ENCODE results near the gene TRPC4AP.
"Not testable (repeated sequence)": the region's sequence is repeated elsewhere in the genome, so short reads cannot be mapped to it uniquely, and the experiment has no call there.

Gene TRPC4AP

DNA sequence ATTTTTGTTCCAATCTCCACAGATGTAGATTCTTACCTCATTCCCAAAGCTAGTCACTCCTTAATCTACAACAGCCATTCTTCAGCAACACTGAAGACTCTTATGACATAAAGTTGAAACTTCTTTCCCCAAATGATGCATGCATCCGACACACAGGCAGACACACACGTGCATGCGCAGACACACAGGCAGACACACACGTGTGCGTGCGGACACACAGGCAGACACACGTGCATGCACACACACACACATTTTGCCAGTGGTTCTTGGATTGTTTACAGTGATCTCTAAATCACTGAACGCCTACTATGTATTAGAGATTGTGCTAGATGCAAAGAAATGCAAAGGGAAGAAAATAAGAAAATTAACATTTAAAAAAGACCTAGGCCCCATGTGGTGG is 9.0 kb upstream of the TRPC4AP start:
- Histone ChIP-seq H3K36me3 (ENCODE audit: insufficient read depth, low read length) (no peaks in the 10 kb centered on the region), H3K27me3 (ENCODE audit: control insufficient read depth, insufficient read depth, low read length) (no peaks in the 10 kb centered on the region), H3K4me3 (ENCODE audit: low read length) (no peak overlapping the region), H3K9ac (ENCODE audit: low read depth, low read length) (no peak overlapping the region), H3K4me2 (ENCODE audit: low read length) (no peak overlapping the region), H3K9me3 (replicated peaks; ENCODE audit: low read length) (no peaks in the 10 kb centered on the region), H3K4me1 (ENCODE audit: control insufficient read depth, insufficient read depth, low read length) (peaks cover 11% of the 10 kb centered on the region)

DNA sequence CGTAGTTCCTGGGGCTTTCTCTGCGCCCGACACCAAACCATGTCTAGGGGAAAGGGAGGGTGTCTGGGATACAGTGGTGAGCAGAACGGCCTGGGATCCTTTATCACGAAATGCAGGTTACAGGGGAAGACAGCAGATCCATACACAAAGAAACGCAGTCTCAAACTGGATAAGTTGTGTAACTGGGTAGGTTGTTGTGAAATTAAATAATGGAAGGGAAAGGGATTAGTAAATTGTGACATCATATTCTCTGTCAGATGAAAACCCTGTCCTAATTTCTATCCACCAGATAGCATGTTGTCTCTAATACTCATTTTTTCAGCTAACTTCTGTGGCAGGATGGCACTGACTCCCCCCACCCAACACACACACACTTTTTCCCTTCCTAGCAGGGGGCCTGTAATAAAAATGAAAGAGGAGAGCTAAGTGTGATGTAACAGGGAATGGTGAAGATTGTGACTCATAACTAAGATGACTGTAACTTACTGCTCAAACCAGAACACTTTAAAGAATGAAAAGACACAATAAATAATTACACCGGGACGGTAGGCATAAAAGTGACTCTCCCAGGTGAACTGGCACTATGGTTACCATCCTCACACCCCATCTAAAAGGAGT is 769 bp upstream of the TRPC4AP start:
- Histone ChIP-seq H3K4me1 (ENCODE audit: control insufficient read depth, insufficient read depth, low read length) (peaks cover 27% of the 10 kb centered on the region), H3K36me3 (ENCODE audit: insufficient read depth, low read length) (no peaks in the 10 kb centered on the region), H3K4me2 (ENCODE audit: low read length) (peak overlapping the region; percentile 76), H3K27me3 (ENCODE audit: control insufficient read depth, insufficient read depth, low read length) (no peaks in the 10 kb centered on the region), H3K4me3 (ENCODE audit: low read length) (peak overlapping the region; percentile 94), H3K9ac (ENCODE audit: low read depth, low read length) (peak overlapping the region; percentile 97), H3K9me3 (replicated peaks; ENCODE audit: low read length) (no peaks in the 10 kb centered on the region)

DNA sequence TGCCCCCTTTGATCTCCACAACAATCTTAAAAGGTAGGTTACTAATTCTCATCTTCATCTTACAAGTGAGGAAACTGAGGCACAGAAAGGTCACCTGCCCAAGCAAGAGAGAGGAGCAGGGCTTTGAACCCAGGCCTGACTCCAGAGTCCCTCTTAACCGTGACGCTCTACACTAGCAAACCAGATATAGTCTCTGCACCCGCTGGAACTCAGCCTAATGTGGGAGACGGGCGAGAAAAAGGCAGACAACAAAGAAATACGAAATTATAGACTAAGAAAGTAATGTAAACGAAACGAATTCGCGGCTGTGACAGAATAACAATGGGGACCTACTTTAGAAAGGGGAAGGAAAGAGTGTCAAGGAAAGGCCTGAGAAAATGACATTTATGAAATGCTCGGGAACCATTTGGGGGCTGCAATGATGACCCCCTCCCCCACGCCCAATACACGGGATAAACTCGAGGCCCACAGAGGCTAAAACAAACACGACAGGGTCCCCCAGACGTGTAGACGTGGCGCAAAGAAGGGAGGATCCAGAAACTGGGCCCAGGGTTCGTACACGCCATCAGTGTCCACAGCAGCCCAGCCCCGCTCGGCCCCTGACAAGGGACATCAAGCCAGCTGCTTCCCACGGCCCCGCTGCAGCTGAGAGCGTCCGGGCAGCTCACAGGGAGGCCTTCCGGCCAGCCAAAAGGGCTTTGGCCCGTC is 637 bp downstream of the TRPC4AP start:
- H3K9ac ChIP-seq (ENCODE audit: low read depth, low read length), result peak overlapping the region; percentile 97
- peak overlapping the region; percentile 96 for H3K4me2 ChIP-seq (ENCODE audit: low read length)
- H3K4me3 ChIP-seq (ENCODE audit: low read length), result peak overlapping the region; percentile 94
- H3K27me3 ChIP-seq (ENCODE audit: control insufficient read depth, insufficient read depth, low read length), result no peaks in the 10 kb centered on the region
- H3K9me3 ChIP-seq (replicated peaks; ENCODE audit: low read length), result no peaks in the 10 kb centered on the region
- peaks cover 4% of the 10 kb centered on the region for H3K36me3 ChIP-seq (ENCODE audit: insufficient read depth, low read length)
- H3K4me1 ChIP-seq (ENCODE audit: control insufficient read depth, insufficient read depth, low read length), result peaks cover 39% of the 10 kb centered on the region

DNA sequence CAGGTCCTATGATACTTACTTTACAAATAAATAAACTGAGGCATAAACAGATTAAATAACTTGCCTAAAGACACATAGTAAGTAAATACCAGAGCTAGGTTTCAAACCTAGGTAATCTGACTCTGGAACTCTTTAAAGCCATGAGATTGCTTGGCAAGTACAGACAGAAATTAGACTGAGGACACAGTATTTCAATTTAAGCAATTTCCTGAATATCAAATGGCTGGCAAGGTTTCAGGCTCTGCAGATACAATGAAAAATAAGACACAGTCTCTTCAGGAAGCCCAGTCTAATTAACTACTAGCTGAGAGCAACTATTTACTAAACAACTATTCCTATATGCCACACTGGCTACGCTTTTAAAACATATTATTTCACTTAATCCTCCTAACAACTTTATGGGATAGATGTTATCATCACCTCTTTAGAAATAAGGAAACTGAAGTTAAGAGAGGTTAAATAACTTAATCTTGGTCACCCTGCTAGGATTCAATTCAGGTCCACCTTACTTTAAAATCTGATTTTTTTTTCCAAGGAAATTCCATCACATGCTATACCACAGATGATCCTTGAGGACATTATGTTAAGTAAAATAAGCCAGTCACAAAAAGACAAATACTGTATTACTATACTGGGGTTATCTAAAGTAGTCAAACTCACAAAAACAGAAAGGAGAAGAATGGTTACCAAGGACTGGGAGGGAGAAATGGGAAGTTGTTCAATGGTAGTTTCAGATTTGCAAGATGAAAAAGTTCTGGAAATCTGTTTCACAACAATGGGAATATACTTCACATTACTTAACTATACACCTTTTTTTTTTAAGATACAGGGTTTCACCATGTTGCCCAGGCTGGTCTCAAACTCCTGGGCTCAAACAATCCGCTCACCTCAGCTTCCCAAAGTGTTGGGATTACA is 4.1 kb downstream of the TRPC4AP start:
- Histone ChIP-seq H3K4me1 (ENCODE audit: control insufficient read depth, insufficient read depth, low read length) (peaks cover 33% of the 10 kb centered on the region), H3K9ac (ENCODE audit: low read depth, low read length) (no peak overlapping the region), H3K4me2 (ENCODE audit: low read length) (no peak overlapping the region), H3K36me3 (ENCODE audit: insufficient read depth, low read length) (peaks cover 4% of the 10 kb centered on the region), H3K9me3 (replicated peaks; ENCODE audit: low read length) (no peaks in the 10 kb centered on the region), H3K27me3 (ENCODE audit: control insufficient read depth, insufficient read depth, low read length) (no peaks in the 10 kb centered on the region), H3K4me3 (ENCODE audit: low read length) (no peak overlapping the region)

DNA sequence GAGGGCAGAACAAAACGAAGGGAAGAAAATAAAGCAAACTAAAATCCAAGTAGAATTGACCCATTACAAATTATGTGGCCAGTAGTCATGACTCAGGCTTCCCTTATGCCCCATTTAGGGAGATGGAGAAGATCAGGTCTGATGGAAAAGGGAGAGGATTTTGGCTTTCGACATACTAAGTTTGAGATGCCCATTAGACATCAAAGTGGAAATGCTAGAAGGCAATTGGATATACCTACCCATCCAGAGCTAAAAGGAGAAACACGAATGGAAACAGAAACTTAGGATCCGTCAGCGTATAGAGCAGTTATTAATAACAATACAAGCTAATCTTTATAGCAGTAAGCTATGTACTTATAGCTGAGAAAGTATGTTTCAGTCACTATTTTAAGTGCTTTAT is 4.8 kb downstream of the TRPC4AP start:
- no peaks in the 10 kb centered on the region for H3K9me3 ChIP-seq (replicated peaks; ENCODE audit: low read length)
- peaks cover 26% of the 10 kb centered on the region for H3K4me1 ChIP-seq (ENCODE audit: control insufficient read depth, insufficient read depth, low read length)
- H3K4me2 ChIP-seq (ENCODE audit: low read length), result no peak overlapping the region
- H3K9ac ChIP-seq (ENCODE audit: low read depth, low read length), result no peak overlapping the region
- H3K4me3 ChIP-seq (ENCODE audit: low read length), result no peak overlapping the region
- no peaks in the 10 kb centered on the region for H3K27me3 ChIP-seq (ENCODE audit: control insufficient read depth, insufficient read depth, low read length)
- peaks cover 4% of the 10 kb centered on the region for H3K36me3 ChIP-seq (ENCODE audit: insufficient read depth, low read length)

DNA sequence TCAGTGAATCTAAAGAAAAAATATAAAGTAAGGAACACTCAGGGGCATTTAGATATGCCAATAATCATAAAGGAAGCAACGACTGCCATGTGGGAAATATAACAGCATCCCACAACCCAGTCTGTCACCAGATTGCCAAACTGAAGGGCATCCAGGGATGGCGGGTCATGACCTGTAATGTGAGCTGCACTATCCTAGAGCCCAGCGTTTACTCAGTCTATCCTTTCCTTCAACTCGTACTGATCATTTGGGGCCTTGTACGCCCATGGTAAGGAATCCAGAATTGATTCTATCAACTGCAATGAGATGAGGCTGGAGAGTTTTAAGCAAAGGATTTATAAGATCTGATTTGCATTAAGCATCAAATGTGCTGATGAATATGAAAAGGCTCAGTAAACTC is 5.3 kb downstream of the TRPC4AP start:
- Histone ChIP-seq H3K36me3 (ENCODE audit: insufficient read depth, low read length) (peaks cover 4% of the 10 kb centered on the region), H3K4me1 (ENCODE audit: control insufficient read depth, insufficient read depth, low read length) (peaks cover 25% of the 10 kb centered on the region), H3K9ac (ENCODE audit: low read depth, low read length) (no peak overlapping the region), H3K27me3 (ENCODE audit: control insufficient read depth, insufficient read depth, low read length) (no peaks in the 10 kb centered on the region), H3K9me3 (replicated peaks; ENCODE audit: low read length) (no peaks in the 10 kb centered on the region), H3K4me3 (ENCODE audit: low read length) (no peak overlapping the region), H3K4me2 (ENCODE audit: low read length) (no peak overlapping the region)

DNA sequence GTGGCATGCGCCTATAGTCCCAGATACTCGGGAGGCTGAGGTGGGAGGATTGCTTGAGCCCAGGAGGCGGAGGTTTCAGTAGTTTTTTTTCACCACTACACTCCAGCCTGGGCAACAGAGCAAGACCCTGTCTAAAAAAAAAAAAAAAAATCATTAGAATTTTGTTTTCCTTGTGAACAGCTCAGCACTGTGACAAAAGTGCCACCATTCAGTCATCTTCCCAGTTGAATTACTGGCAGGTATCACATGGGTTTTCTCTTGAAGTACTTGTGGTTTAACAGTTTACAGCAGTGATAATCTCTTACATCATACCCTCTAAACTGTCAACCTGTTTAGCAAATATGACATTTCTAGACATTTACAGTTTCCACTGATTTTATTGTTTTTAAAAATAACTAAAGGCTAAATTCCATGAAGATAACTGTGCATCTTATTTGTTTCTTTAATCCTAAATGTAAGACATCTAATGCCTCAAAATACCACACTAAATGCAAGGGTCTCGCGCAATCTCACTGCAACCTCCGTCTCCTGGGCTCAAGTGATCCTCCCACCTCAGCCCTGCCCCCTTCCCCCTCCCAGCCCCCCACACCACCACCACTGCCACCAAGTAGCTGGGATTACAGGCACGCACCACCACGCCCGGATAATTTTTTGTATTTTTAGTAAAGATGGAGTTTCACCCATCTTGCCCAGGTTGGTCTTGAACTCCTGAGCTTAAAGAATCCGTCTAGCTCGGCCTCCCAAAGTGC is 7.0 kb downstream of the TRPC4AP start:
- Histone ChIP-seq H3K9me3 (replicated peaks; ENCODE audit: low read length) (no peaks in the 10 kb centered on the region), H3K36me3 (ENCODE audit: insufficient read depth, low read length) (peaks cover 4% of the 10 kb centered on the region), H3K4me3 (ENCODE audit: low read length) (no peak overlapping the region), H3K4me2 (ENCODE audit: low read length) (no peak overlapping the region), H3K27me3 (ENCODE audit: control insufficient read depth, insufficient read depth, low read length) (no peaks in the 10 kb centered on the region), H3K9ac (ENCODE audit: low read depth, low read length) (no peak overlapping the region), H3K4me1 (ENCODE audit: control insufficient read depth, insufficient read depth, low read length) (peaks cover 15% of the 10 kb centered on the region)

DNA sequence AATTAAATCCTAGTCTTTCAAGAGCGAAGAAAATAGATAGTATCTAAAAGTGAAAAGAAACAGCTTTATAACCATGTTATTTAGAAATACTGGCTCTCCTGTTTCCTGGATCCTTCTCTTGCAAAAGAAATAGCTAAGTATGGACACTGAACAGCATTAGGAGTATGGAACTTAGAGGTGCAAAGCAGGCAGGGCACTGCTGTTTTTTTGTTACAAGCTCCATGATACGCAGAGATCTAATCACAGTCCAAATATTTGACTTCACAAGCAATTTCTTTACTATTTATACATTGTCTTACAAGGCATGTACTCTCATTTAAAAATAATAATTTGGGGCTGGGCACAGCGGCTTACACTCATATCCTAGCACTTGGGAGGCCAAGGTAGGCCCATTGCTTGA is 7.6 kb downstream of the TRPC4AP start:
- Histone ChIP-seq H3K4me2 (ENCODE audit: low read length) (no peak overlapping the region), H3K4me3 (ENCODE audit: low read length) (no peak overlapping the region), H3K4me1 (ENCODE audit: control insufficient read depth, insufficient read depth, low read length) (peaks cover 13% of the 10 kb centered on the region), H3K9ac (ENCODE audit: low read depth, low read length) (no peak overlapping the region), H3K9me3 (replicated peaks; ENCODE audit: low read length) (no peaks in the 10 kb centered on the region), H3K36me3 (ENCODE audit: insufficient read depth, low read length) (peaks cover 4% of the 10 kb centered on the region), H3K27me3 (ENCODE audit: control insufficient read depth, insufficient read depth, low read length) (no peaks in the 10 kb centered on the region)

DNA sequence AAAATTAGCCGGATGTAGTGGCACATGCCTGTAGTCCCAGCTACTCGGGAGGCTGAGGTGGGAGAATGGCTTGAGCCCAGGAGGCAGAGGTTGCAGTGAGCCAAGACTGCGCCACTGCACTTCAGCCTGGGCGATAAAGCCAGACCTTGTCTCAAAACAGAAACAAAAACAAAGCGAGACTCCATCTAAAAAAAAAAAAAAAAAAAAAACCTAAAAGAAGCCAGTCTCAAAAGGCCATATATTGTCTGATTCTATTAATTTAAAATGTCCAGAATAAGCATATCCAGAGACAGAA is 12.3 kb downstream of the TRPC4AP start:
- not testable (repeated sequence) for H3K9me3 ChIP-seq (replicated peaks; ENCODE audit: low read length); H3K4me1 ChIP-seq (ENCODE audit: control insufficient read depth, insufficient read depth, low read length); H3K4me3 ChIP-seq (ENCODE audit: low read length); H3K4me2 ChIP-seq (ENCODE audit: low read length); H3K27me3 ChIP-seq (ENCODE audit: control insufficient read depth, insufficient read depth, low read length); H3K9ac ChIP-seq (ENCODE audit: low read depth, low read length)
- peaks cover 13% of the 10 kb centered on the region for H3K36me3 ChIP-seq (ENCODE audit: insufficient read depth, low read length)

DNA sequence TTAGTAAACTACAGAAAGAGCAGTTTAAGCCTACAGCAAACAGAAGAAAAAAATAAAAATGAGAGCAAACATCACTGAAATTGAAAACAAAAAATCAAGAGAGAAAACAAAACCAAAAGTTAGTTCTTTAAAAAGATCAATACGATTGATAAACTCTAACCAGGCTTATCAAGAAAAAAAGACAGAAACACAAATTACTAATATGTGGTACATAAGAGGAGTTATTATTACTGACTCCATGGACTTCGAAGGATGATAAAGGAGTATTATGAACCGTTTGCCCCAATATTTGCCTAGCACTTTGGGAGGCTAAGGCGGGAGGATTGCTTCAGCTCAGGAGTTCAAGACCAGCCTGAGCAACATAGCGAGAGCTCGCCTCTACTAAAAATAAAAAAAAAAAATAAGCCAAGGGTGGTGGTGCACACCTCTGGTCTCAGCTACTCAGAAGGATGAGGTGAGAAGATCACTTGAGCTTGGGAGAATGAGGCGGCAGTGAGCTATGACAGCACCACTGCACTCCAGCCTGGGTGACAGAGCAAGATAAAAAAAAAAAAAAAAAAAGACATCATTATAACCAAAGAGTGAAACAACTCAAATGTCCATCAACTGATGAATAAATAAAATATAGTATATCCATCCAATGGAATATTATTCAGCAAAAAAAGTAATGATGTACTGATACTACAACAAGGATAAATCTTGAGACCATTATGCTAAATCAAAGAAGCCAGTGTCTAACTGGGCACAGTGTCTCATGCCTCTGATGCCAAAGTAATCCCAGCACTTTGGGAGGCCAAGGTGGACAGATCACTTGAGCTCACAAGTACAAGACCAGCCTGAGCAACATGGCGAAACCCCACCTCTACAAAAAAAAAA is 12.9 kb downstream of the TRPC4AP start:
- H3K9me3 ChIP-seq (replicated peaks; ENCODE audit: low read length), result no peaks in the 10 kb centered on the region
- no peaks in the 10 kb centered on the region for H3K4me1 ChIP-seq (ENCODE audit: control insufficient read depth, insufficient read depth, low read length)
- no peaks in the 10 kb centered on the region for H3K27me3 ChIP-seq (ENCODE audit: control insufficient read depth, insufficient read depth, low read length)
- no peak overlapping the region for H3K4me2 ChIP-seq (ENCODE audit: low read length)
- H3K36me3 ChIP-seq (ENCODE audit: insufficient read depth, low read length), result peaks cover 13% of the 10 kb centered on the region
- no peak overlapping the region for H3K9ac ChIP-seq (ENCODE audit: low read depth, low read length)
- H3K4me3 ChIP-seq (ENCODE audit: low read length), result no peak overlapping the region
